A204.1 (cell line): ENCODE results near the gene COL5A2.

ENCODE experiments used
- FAIRE-seq: peaks from 2 replicates; lab custom pipeline; 2012; peaks lifted over from hg19 to GRCh38; lab: Jason Lieb, UNC

The COL5A2 gene

DNA sequence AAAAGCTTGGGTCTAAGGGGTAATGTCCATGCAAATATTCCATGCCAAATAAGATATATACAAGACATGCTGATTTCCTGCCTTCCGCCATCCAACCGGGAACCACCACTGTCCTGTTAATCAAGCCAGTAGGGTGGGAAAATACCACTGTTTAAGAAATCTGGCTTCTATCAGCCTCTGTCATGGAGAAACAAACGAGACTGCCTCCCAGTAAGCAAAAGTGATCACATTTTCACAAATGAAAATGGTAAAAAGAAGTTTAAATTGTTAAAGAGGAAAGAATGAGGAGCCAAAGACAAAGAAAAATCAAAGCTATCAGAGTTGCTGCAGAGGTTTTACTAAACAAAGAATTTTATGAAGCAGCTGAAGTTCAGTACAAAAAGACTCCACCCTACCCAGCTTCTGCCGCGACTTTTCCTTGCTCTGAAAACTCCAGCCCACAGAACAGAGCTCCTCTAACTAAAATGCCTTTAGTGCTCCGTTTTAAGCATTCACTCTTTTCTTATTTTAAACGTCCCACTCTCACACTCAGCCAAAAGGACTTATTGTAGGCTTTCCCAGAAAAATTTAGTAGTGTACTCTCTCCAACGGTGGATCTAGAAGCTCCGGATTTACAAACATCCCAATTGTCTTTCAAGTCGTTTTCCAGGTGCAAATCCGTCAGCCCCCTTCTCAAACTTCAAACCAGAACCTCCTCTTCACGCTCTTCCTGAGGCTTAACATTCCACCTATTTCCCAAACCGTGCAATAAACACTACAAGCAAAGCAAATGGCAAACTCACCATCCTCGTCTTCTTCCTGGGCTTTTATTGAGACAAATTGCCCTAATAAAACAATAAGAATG, 613 bp downstream of the COL5A2 start:
- no peak for FAIRE-seq

DNA sequence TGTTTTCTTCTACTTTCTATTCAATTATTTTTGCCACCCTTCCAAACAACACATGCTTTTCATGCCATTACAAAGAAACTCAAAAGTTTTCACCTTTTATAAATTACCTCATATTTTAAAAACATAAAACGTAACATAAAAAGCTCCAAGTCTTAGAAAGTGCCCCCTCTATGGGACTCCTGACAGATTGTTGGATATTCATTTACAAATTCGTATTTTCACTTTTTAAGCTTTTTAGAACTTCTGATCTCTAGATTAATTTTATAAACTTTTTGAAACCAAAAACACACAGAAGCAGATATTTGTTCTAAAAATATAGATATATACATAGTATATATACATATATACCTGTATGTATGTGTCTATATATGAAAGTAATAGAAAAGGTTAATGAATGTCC, 1.5 kb downstream of the COL5A2 start:
- FAIRE-seq, result peak; percentile 92

DNA sequence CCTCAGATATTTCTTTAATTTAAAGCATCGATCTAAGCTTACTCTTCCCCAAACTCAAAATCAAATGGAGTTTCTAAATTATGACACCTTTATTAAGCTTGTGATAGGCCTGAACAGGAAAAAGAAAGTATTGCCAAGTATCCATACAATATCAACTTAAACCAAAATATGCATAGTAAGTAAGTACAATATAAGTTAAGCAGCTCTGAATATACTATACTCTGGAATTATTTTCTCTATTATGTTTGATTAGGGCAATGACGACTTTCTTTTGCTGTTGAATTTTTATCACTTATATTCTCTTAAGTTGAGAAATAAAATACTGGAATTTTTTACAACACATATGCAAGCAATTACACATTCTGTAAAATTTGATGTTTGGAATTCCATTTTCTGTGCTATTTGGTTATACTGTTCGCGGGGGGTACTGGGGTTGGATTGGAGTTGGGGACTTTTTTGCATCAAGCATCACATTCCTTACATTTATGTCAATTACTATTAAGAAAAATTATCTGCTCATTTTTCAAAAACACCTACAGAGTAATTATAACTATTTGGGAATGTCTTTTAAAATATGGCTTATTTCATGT, 2.2 kb downstream of the COL5A2 start:
- no peak for FAIRE-seq

DNA sequence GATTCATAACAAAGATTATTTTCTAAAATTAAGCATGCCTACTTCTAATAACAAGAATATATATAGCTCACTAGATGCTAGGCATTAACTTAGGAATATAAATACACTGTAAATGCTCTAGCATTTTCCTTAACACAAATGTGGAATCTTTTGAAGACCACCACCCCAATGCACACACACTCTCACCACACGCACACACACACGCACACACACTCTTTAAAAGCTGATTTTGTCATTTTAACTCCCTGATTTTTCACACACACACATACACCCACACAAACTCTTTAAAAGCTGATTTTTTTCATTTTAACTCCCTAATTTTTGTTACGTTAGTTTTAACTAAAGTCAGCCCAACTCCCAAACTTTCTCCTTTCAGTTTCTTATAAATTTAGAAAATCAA, 3.0 kb downstream of the COL5A2 start:
- no peak for FAIRE-seq

DNA sequence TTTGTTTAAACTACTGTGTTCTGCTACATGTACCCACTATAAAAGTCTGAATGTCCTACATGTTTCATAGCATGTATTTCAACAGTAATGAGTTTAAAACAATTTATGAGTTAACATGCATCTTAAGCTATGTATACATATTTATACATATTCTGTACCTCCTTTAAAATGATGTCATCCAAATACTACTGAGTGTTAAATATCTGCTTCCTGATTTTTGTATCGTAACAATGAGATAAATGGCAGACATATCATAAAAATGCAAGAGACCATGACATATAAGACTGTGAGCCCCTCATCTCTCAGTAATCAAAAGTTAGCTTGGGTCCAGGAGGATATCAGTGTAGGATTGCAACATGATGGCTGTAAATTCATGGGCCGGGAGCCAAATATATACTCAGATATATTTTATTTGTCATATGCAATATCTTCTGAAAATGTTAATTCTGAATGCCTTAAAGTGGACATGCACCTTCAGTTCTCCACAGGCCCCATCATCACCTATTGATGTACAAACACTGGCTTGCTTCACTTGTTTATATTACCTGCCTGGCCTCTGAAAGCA, 3.6 kb downstream of the COL5A2 start:
- peak; percentile 37 for FAIRE-seq

DNA sequence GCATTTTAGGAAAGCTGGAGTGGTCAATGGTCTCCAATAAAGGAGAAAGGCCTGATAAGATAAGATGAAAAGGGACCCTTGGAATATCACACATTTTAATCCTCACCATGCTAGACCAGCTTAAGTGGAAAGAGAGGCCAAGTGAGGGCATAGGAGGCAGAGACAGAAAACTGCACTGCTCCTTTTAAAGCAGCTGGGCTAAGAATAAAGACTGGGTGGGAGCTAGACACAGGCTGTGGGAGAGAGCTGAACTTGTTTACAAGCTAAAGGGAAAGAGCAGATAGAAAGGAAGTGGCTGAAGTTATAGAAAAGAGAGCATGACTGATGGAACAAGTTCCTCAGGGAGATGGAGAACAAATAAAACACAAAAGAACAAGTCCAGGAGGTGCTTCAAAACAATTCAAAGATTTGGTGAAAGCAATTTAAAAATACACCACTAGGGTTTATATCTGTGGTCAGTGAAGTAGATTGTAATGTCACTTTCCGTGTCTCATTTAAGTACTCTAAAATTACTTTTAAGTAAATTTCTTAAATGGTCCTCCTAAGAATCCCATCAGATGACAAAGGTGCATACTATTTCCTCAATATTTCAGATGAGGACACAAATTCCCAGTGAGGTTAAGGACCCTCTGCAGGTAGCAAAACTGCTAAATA, 7.5 kb downstream of the COL5A2 start:
- no peak for FAIRE-seq

DNA sequence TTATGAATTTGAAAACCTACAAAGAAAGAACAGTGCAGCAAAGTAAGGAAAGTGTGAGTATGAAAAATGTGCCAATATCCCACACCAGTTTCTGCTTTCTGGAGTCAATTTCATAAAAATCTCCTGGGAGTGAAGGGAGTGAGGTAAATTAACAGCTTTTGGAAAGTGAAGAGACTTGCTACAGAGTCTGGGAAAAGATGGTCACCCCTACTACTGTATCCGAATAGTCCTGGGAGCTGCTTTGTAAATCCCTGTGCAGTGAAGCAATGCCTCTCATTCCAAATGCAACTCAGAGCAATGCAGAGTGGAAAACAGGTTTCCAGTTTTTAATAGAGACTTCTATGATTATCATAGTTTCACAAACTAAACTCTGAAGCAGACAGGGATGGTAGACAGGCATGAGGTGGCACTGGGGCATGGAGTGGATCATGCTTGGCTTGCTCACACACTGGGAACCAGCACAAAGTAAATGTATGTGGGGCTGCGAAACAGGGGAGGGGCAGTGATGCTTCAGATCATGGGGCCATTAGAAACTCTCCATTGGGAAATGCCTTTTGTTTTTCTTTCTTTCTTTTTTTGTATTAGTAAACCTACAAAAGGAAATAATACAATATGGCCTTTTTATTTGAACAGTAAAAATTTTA, 10.6 kb downstream of the COL5A2 start:
- no peak for FAIRE-seq

DNA sequence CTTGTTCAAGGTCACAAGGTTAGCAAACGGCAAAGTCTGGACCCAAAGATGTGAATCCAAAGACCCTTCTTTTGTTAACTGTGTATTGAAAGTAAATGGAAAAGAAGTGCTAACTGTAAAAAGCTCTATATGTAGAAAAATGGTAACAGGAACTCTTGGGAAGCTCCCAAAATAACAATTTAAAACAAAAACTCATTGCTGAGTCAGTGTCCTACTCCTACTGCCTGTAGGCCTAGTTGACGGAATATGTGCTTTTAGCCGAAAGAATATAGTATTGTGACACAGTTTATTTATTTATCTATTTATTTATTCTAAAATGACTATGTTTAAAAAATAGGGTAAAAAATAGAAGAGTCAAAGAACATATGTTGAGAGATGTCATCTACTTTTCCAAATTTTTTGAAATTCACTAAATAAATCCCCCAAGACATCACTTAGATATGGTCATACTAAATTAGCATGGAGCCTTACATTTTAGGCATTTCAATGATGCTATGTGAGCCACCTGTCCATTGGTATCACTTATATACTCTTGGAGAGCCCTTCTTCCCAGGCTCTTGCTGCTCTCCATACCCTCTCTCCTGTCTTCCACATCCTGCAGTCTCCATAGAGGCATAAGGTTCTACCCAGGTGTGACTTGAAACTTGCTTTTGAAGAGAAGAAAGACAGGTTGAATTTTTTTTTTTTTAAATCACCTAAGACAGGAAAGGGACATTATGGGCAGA, 13.7 kb downstream of the COL5A2 start:
- peak; percentile 37 for FAIRE-seq

DNA sequence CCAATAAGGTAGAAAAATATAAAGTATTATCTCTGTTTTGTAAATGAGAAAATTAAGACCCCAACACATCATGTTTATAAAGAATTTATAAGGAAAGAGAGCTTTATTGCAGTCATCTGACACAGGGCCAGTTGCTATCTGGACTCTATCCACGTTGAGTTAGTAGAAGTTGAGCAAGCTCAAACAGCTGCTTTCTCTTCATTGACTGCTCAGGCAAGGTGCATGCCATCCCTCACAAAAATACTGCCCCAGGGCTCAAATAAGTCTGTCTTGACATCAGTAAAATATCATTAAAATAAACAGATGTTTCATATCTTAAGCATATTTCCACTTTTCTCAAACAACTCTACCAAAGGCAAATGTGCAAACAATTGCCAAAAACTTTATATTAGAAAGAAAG, 14.8 kb downstream of the COL5A2 start:
- FAIRE-seq, result peak; percentile 65

DNA sequence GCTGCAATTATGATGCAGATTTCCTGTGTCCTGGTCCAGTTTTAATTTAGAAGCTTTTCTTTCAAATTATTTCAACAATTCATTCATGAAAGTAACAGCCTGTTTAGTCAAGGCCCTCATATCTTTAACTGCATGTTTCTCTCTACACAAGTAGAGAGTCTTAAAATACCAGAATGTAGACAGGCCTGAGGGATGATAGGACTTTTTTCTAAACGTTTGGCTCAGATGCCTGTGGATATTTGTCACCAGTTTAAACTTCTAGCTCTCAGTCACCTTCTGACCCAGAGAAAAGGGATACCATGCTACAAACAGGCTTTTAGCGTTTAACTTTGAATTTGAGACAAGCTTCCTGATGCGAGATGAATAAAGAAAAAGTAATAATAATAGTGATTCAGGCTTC, 15.7 kb downstream of the COL5A2 start:
- no peak for FAIRE-seq

DNA sequence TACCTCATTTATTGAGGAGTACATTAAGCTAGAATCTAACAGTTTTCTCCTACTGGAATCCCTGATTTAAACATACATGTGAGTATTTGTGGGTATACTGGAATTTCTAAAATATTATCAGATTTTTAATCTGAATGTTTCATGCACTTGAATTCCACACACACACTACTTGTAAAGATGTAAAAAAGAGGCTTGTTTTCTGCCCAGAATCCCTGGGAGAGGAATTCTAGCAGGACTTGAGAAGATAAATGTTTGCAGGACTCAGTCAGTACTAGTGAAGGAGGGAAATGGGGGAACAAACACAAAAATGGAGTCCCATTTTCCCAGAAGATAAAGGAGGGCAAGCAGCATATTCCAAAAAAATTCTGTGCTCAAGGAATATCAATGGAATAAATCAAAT, 17.0 kb downstream of the COL5A2 start:
- no peak for FAIRE-seq

DNA sequence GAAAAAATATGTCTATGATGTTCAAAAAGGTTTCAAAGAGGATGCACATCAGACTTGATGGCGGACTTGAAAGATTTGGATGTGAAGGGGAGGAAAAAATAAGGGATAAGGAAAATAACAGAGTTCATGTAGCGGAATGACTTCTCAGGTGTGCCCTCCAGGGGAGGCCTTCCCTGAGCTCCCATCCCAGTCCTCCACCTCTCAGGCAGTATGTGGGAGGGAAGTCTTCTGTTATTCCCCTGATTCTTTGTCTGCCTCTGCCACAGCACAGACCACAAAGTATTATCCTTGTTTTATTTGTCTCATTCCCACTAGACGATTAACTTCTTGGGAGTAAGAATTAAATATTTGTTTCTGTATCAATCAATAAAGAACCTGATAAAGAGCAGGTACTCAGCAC, 17.7 kb downstream of the COL5A2 start:
- no peak for FAIRE-seq

DNA sequence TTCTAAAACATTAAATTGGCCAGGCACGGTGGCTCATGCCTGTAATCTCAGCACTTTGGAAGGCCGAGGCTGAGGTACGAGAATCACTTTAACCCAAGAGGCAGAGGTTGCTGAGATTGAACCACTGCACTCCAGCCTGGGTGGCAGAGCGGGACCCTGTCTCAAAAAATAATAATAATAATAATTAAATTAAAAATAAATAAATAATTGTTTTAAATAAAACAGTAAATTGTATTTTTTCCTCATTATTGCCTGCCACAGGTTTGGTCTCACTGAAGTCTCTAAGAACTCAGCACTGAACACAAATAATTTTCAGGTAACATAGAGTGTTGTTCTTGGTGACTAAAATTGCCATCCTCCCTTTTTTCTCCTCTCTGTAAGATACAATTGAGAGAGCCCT, 19.8 kb downstream of the COL5A2 start:
- FAIRE-seq, result no peak

DNA sequence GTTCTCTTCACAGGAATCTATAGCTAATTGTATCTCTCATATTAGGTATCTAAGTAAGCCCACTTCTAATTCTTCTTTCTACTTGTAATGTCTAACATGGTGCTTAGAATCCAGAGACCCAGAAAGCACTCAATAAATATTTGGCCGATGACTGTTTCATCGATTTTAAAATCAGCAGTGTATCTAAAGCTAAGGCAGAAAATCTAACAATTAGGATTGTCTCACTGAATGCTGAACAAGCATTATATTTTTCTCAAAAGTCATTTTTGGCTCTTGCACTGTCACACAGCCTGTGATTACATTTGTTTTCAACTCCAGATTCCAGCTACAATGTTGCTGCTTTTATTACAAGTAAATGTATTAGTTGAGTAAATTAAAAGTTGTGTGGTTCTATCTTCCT, 20.3 kb downstream of the COL5A2 start:
- no peak for FAIRE-seq

DNA sequence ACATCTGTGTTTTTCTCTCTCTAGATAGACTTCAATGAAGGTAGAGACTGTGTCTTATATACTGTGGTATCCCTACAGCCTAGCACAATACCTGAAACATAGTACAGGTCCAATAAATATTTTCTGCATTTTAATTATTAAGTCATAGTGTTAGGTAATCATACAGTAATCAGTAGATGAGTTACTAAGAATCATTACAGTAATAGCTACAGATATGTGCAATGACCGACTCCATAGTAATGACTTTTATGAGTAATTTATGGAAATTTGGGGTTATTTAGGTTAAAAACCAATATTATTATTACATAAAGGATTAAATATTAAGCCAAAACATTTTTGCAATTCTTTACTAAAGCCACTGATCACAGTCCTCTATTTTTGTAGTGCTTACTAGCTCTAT, 21.6 kb downstream of the COL5A2 start:
- peak; percentile 39 for FAIRE-seq

DNA sequence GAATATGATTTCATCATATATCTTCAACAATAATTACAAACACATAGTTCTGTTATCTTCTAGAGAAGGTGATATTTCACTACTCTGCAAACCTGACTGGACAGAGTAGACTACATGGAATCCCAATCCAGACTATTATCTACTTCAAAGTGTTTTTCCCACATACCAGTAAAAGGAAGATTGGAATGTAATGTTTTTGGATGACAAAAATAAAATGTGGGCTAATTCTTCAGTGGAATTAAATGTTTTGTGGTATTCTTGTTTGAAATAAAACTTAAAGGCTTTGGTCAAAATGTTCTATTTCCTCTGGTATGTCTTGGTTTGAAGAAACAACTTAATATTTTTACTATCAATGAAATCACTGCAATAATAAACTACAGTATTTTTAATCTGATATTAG, 22.1 kb downstream of the COL5A2 start:
- FAIRE-seq, result no peak

DNA sequence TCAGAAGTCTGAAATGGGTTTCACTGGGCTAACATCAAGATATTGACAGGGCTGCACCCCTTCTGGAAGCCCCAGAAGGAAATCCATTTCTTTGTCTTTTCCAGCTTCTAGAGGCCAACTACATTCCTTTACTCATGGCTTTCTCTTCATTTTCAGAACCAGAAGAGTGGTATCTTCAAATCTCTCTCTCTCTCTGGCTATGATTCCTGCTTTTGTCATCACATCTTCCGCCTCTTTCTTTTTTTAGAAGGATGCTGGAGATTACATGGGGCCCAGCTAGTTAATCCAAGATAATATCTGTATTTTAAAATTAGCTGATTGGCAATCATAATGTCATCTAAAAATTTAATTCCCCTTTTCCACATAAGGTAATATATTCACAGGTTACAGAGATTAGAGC, 23.8 kb downstream of the COL5A2 start:
- no peak for FAIRE-seq

DNA sequence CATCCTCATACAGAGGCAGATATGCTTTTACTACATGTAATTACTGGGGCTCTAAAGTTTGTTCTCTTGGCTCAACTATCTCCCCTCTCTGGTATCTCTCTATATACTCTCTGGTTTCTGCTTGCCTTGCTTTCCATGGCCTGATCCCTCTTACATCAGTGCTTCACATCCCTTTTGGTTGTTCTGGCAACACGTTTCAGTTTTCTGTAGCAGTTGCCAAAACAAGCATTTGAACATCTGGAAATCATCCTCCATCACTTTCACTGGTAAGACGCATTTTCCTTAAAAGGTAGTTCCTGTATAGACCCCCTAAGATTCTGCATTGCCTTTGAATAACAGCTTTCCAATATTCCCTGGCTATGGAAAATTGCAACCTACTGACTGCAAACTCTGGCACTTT, 25.9 kb downstream of the COL5A2 start:
- no peak for FAIRE-seq

DNA sequence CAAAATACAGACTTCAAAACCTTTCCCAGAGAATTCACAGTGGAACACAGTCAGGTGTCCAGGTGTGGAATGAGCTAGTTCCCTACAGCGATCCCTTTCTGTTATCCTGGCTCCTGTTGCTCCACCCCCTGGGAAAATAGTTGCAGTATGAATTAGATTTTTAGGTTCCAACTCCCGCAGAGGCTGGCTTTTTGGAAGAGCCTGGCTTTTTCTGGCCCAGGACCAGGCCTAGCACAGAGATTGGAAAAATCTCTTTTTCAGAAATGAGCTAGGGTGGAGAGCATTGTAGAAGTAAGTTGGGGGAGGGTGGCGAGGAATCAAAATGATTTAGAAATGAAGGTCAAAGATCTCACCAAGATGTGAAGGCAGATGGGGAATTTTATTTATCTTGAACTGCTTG, 27.1 kb downstream of the COL5A2 start:
- no peak for FAIRE-seq

DNA sequence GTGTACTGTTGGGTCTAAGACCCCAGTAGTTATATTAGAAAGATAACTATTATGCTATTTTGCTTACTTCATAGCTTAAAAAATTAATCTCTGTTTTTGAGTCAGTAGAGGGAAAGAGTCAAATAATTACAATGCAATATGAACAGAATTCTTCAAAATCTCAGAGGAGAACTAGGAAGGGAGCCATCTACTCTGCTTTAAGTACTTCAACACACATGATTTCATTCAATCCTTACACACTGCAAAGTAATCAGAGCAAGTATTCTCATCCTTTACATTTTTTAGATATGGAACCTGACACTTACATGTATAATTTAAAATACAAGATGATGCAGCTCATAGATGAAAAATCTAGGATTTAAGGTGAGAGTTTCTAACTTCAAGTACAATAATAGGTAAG, 27.7 kb downstream of the COL5A2 start:
- FAIRE-seq, result no peak

DNA sequence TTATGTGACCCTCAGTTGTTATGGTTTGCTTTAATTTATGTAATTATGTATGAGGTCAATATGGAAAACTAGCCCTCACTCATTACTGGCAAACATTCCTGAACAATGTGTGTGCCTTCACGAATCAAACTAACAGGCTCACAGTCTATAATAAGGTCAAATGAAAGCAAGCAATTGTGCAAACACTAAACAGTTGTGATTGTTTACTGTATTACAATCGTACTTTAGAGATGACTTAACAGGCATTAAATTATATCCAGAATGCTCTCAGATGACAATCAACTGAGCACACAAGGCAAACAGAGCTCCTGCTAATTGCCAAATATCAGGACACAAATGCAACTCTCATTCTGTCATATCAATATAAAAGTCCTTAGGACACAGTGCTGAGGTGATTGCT, 29.5 kb downstream of the COL5A2 start:
- FAIRE-seq, result no peak

DNA sequence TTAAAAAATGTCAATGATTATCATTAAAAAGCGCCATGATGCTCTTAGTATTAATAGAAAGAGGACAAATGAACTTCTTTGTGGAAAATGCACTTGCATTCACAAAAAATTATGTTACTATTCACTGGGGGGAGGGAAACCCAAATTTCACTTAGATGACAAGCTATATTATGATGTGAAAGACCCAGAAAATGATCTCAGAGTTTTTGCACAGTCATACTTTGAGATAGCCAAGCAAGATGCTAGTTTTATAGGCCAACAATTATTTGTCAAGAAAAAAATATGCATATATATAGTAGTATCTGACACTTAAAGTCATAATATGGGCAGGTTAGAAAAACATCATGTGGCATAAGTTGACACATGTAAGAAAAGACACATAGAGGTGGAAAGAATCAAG, 31.6 kb downstream of the COL5A2 start:
- no peak for FAIRE-seq
